Lower leg skin (tissue), 4 donors: ENCODE results near the gene TRMT10B. TPM values are rescaled to one million over a fixed set of nuclear protein-coding genes. Genes with fewer than 3 reads are reported as not detected.

ENCODE experiments used
- DNase-seq, 2 donors: peaks; one replicate each; pipeline ENCODE4 v3.0.0-alpha.2; 2019; ENCODE audit warnings: low spot score in 2 of 2
- H3K4me3 ChIP-seq: fragments of 200-600 bp; sonication (generic); 2 replicates; pipeline ENCODE4 v1.5.1; 2017; ENCODE audit warnings: mild to moderate bottlenecking, low read depth; ENCODE audit not compliant: poor library complexity, severe bottlenecking
- POLR2A ChIP-seq, 2 donors: fragments of 450-650 bp; IDR thresholded peaks; one replicate each; pipeline ENCODE4 v1.6.1; 2016 to 2017; ENCODE audit warnings: antibody characterized with exemption in 2 of 2, mild to moderate bottlenecking in 1 of 2, moderate library complexity in 1 of 2
- WGBS, 2 donors: methylation state at CpG; one replicate each; pipeline ENCODE4 v1.1.5; 2018; 5-methylcytosine and 5-hydroxymethylcytosine counted together
- intact Hi-C: fragments of 100-400 bp; cut with DNase I; formaldehyde crosslinking; loops from one replicate; pipeline ENCODE4 v1.15.0; 2023; ENCODE audit warnings: low total_unique reads
- total RNA-seq, 4 donors: library from RNA; depleted of rRNA; stranded (reverse); fragments of >200 nt; gene quantifications; one replicate each; pipeline ENCODE4 v1.1.0, GENCODE V29; 2016
- TF ChIP-seq, protein P1 (sequence below), 3 donors: fragments of 450-650 bp; IDR thresholded peaks; one replicate each; pipeline ENCODE4 v1.5.1; 2016; ENCODE audit warnings: antibody characterized with exemption in 3 of 3, mild to moderate bottlenecking in 3 of 3, moderate library complexity in 2 of 3

TRMT10B gene
- total RNA-seq, 4 donors from 2014 or later: 5.1 to 13.1 (median 6.1) TPM

DNA sequence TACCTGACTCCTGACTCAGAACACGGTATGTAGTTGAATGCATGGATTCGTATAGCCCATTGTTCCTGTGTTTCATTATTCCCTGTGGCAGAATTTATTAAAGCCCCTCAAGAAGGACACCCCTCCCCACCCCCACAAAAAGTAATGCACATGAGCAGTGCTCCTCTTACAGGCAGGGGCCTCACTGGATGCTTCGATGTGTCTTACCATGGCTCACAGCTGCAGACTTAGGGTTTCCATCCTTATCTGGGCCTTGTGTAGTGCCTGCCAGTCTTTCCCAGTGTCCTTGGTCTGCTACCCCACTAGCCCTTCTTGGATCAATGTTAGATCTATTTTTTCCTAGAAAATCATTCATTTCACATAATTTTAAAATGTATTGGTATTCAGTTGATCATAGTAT, 16.4 kb downstream of the TRMT10B start:
- 96 to 100% methylated on average over 3 of the region's 3 CpGs for whole genome bisulfite sequencing, 2 donors
- intact Hi-C loops: loop anchor here (10.0 kb wide), 1 partner anchor 275 kb away; no protein-coding TSS in a partner anchor
- no peak for TF ChIP-seq POLR2A (IDR thresholded peaks at IDR 0.05)
- TF ChIP-seq, protein P1, sequence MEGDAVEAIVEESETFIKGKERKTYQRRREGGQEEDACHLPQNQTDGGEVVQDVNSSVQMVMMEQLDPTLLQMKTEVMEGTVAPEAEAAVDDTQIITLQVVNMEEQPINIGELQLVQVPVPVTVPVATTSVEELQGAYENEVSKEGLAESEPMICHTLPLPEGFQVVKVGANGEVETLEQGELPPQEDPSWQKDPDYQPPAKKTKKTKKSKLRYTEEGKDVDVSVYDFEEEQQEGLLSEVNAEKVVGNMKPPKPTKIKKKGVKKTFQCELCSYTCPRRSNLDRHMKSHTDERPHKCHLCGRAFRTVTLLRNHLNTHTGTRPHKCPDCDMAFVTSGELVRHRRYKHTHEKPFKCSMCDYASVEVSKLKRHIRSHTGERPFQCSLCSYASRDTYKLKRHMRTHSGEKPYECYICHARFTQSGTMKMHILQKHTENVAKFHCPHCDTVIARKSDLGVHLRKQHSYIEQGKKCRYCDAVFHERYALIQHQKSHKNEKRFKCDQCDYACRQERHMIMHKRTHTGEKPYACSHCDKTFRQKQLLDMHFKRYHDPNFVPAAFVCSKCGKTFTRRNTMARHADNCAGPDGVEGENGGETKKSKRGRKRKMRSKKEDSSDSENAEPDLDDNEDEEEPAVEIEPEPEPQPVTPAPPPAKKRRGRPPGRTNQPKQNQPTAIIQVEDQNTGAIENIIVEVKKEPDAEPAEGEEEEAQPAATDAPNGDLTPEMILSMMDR (IDR thresholded peaks at IDR 0.05): no peak
- DNase-seq: no peak
- H3K4me3 ChIP-seq: no peak overlapping the region

DNA sequence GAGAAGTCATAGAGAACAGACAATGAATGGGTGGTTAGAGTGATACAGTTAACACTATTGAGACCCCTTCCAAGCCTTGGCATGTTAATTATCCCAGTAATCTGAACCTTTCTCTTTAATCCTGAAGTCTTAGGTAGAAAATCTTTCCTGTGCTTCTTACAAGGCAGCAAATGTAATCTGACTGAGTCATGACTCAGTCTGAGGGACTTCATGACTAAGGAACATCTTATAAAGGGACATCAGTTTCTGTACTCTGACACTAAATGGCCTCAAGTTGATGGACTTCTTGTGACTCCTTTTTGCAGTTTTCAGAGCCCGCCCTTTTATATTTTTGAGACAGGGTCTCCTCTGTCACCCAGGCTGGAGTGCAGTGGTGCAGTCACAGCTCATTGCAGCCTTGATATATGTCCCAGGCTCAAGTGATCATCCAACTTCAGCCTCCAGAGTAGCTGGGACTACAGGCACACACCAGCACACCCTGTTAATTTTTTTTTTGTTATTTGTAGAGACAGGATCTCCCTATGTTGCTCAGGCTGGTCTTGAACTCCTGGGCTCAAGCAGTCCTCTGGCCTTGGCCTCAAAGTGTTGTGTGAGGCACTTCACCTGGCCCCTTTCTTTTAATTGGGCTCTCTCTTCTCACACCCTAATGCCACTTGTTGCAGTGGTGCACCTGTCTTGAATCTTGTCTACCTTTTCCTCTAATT, 21.8 kb downstream of the TRMT10B start:
- WGBS, 2 donors: 90 to 95% methylated on average over 1 of the region's 1 CpG
- H3K4me3 ChIP-seq: no peak overlapping the region
- intact Hi-C loops: no loop called here
- TF ChIP-seq POLR2A (IDR thresholded peaks at IDR 0.05): no peak
- TF ChIP-seq, protein P1 (IDR thresholded peaks at IDR 0.05): no peak
- no peak for DNase-seq

DNA sequence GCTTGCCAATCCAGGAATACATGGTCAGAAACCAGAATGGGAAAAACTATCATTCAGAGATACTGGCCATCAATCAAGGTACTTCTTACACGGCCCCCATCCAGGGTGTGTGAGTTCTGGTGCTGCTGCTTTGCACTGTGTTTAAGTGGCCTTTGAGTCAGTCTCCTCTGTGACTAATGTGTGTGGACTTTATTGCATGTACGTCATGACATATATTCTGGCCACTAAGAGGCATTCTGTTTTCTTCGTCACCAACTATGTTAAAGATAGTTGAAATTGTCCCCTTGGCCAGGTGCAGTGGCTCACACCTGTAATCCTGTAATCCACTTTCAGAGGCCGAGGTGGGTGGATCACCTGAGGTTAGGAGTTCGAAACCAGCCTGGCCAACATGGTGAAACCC, 22.7 kb downstream of the TRMT10B start:
- WGBS, 2 donors: 89 to 91% methylated on average over 5 of the region's 5 CpGs
- no peak overlapping the region for H3K4me3 ChIP-seq
- no peak for DNase-seq
- TF ChIP-seq, protein P1 (IDR thresholded peaks at IDR 0.05): no peak
- no peak for TF ChIP-seq POLR2A (IDR thresholded peaks at IDR 0.05)
- intact Hi-C loops: no loop called here

DNA sequence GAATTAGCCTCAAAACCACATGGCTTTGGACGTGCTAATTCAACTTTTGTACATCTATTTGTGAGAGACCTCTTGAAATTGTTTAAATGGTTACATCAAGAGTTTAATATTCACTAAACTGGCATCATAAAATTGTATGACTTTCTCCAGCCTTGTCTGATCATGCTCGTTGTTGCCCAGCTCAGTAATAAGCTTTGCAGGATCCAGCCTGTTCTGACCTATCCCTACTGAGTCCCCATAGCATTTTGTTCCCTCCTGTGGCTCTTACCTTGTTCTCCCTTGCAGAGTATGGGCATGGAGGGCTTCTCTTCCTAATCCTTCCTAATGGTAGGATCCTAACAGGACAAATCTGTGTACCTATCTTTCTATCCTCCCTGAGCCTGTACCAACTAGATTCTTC, 24.9 kb downstream of the TRMT10B start:
- no peak for DNase-seq
- no peak overlapping the region for H3K4me3 ChIP-seq
- WGBS, 2 donors: 31 to 49% methylated on average over 2 of the region's 2 CpGs
- intact Hi-C loops: no loop called here
- TF ChIP-seq, protein P1 (IDR thresholded peaks at IDR 0.05): no peak
- TF ChIP-seq POLR2A (IDR thresholded peaks at IDR 0.05): no peak

DNA sequence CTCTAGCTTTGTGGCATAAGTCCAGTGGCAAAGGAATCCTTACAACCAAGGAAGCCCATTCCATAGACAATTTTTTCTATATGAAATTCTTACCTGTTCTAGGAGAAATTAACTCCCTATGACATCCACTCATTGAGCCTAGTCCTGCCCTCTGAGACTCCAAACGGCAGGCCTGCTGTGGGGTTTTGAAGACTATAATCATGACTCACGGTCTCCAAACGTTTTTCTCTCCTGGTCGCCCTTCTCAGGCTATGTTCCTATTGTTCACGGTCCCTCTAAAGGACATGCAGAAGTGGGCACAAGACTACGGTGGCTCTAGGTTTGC, 30.6 kb downstream of the TRMT10B start:
- peak overlapping the region; percentile 87 for H3K4me3 ChIP-seq
- WGBS, 2 donors: 1% methylated on average over 6 of the region's 6 CpGs
- intact Hi-C loops: loop anchor here (10.0 kb wide), 1 partner anchor 199 kb away; no protein-coding TSS in a partner anchor
- DNase-seq: no peak
- TF ChIP-seq, protein P1 (IDR thresholded peaks at IDR 0.05): no peak
- TF ChIP-seq POLR2A (IDR thresholded peaks at IDR 0.05): no peak
